ENCODE results near the gene ADGRV1. TPM values are rescaled to one million over a fixed set of nuclear protein-coding genes. Genes with fewer than 3 reads are reported as not detected.
"Not testable (repeated sequence)": the region's sequence is repeated elsewhere in the genome, so short reads cannot be mapped to it uniquely, and the experiment has no call there.

Gene ADGRV1
- total and polyA plus RNA-seq, 7 donors, result 0.05 to 0.83 (median 0.11) TPM; not detected in 1

- no peaks in the 10 kb centered on the region for H3K4me1 ChIP-seq
- TF ChIP-seq, protein P1, sequence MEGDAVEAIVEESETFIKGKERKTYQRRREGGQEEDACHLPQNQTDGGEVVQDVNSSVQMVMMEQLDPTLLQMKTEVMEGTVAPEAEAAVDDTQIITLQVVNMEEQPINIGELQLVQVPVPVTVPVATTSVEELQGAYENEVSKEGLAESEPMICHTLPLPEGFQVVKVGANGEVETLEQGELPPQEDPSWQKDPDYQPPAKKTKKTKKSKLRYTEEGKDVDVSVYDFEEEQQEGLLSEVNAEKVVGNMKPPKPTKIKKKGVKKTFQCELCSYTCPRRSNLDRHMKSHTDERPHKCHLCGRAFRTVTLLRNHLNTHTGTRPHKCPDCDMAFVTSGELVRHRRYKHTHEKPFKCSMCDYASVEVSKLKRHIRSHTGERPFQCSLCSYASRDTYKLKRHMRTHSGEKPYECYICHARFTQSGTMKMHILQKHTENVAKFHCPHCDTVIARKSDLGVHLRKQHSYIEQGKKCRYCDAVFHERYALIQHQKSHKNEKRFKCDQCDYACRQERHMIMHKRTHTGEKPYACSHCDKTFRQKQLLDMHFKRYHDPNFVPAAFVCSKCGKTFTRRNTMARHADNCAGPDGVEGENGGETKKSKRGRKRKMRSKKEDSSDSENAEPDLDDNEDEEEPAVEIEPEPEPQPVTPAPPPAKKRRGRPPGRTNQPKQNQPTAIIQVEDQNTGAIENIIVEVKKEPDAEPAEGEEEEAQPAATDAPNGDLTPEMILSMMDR (IDR thresholded peaks at IDR 0.05), result no peak
- no peak for DNase-seq
- H3K27ac ChIP-seq, result no peak overlapping the region
- H3K4me3 ChIP-seq, result no peak overlapping the region
- no peaks in the 10 kb centered on the region for H3K9me3 ChIP-seq
- H3K27me3 ChIP-seq (ENCODE audit: insufficient read depth in 3 of 3, low read length in 2 of 3), result peaks cover 0 to 4% (median 0%) of the 10 kb centered on the region in 3 donors
- intact Hi-C loops (cut with DNase I), result loop anchor here in 1 of 2 donors (2.0 kb wide), 1 partner anchor 55 kb away; no protein-coding TSS in a partner anchor
- WGBS, 3 donors, result 47 to 67% (median 48%) methylated on average over 2 of the region's 2 CpGs
- no peak for ATAC-seq
- no peaks in the 10 kb centered on the region for H3K36me3 ChIP-seq (ENCODE audit: insufficient read depth in 1 of 2, low read depth in 1 of 2)
These were observed 503.5 kb downstream of the ADGRV1 start for GRCh38 chr5:91061946-91062562.

DNA sequence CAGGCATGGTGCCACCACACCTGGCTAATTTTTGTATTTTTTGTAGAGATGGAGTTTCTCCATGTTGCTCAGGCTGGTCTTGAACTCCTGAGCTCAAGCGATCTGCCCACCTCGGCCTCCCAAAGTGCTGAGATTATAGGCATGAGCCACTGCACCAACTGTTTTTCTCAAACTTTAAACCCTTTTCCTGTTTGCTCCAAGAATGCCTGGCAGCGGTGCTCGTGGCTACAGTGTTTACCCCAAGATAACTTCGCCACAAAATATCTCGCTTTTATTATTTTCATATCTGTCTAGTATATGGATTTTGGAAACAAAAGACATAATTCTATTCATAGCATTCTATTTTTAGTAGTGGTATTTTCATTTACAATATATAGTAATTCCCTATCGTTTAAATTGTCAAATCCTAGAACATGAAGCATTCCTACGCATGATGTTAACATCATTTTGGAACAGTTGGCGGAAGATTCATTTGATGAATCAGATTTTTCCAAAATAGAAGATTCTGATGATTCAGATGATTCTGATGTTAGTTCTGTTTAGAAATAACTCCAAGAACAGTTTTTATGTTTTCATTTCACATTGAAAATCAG, 504.6 kb downstream of the ADGRV1 start:
- DNase-seq; H3K36me3 ChIP-seq (ENCODE audit: insufficient read depth in 1 of 2, low read depth in 1 of 2); H3K4me3 ChIP-seq; intact Hi-C loops (cut with DNase I); ATAC-seq; H3K27me3 ChIP-seq (ENCODE audit: insufficient read depth in 3 of 3, low read length in 2 of 3); H3K9me3 ChIP-seq; H3K4me1 ChIP-seq; H3K27ac ChIP-seq: not testable (repeated sequence)
- WGBS, 3 donors, result 74 to 77% (median 75%) methylated on average over 9 of the region's 9 CpGs

GRCh38 chr5:91065496-91065895, 506.9 kb downstream of the ADGRV1 start:
- no peaks in the 10 kb centered on the region for H3K4me1 ChIP-seq
- no peak for DNase-seq
- H3K27me3 ChIP-seq (ENCODE audit: insufficient read depth in 3 of 3, low read length in 2 of 3), result no peaks in the 10 kb centered on the region
- peaks cover 6% of the 10 kb centered on the region for H3K9me3 ChIP-seq
- H3K27ac ChIP-seq, result no peak overlapping the region
- no peak overlapping the region for H3K4me3 ChIP-seq
- H3K36me3 ChIP-seq (ENCODE audit: insufficient read depth in 1 of 2, low read depth in 1 of 2), result no peaks in the 10 kb centered on the region
- 86 to 91% (median 86%) methylated on average over 7 of the region's 7 CpGs for WGBS, 3 donors
- ATAC-seq, result no peak
- TF ChIP-seq, protein P1 (IDR thresholded peaks at IDR 0.05), result no peak
- intact Hi-C loops (cut with DNase I), result no loop called here

GRCh38 chr5:91069364-91069763, 510.8 kb downstream of the ADGRV1 start:
- 88 to 96% (median 96%) methylated on average over 2 of the region's 2 CpGs for WGBS, 3 donors
- TF ChIP-seq, protein P1 (IDR thresholded peaks at IDR 0.05), result no peak
- H3K9me3 ChIP-seq, result peaks cover 6% of the 10 kb centered on the region
- intact Hi-C loops (cut with DNase I), result no loop called here
- no peak overlapping the region for H3K4me3 ChIP-seq
- no peak for DNase-seq
- H3K36me3 ChIP-seq (ENCODE audit: insufficient read depth in 1 of 2, low read depth in 1 of 2), result no peaks in the 10 kb centered on the region
- peaks cover 0 to 4% (median 0%) of the 10 kb centered on the region in 3 donors for H3K27me3 ChIP-seq (ENCODE audit: insufficient read depth in 3 of 3, low read length in 2 of 3)
- H3K27ac ChIP-seq, result no peak overlapping the region
- H3K4me1 ChIP-seq, result no peaks in the 10 kb centered on the region
- no peak for ATAC-seq

DNA sequence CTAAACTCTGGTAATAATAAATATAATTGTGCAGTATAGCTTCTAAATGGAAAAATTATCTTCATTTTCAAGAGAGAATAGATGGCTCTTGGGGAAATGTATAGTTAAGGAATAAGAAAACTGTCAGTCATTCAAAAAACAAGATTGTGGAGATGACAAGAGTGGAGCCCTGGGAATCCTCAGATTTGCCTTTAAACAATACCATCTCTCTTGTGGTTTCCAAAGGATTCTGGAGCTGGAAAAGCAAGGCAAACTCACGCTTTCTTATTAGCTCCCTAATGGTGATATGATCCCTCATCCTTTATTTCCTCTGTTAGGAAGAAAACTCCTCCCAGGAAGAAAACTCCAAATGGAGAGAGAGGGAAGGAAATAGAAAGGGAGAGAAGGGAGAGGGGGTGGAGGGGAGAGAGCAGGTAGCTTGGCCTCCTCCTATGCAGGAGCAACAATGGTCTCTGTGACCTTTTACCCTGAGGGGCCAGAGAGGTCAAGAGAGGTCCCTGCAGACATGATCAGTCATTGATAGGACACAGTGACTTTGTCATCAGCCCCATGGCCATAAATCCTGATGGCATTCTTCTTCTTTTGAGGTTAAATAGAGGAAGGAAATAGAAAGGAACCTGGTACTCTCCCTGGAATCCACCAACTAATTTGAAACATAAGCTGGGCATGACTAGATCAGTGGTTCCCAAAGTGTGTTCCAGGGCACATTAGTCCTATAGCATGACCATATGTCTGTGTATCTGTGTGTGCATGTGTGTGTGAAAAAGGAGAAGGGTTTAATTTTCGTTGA, 512.4 kb downstream of the ADGRV1 start:
- intact Hi-C loops (cut with DNase I), result no loop called here
- TF ChIP-seq, protein P1 (IDR thresholded peaks at IDR 0.05), result no peak
- DNase-seq (no peak), ATAC-seq (no peak)
- Histone ChIP-seq H3K4me1 (no peaks in the 10 kb centered on the region), H3K4me3 (no peak overlapping the region), H3K27me3 (ENCODE audit: insufficient read depth in 3 of 3, low read length in 2 of 3) (peaks cover 0 to 4% (median 0%) of the 10 kb centered on the region in 3 donors), H3K36me3 (ENCODE audit: insufficient read depth in 1 of 2, low read depth in 1 of 2) (no peaks in the 10 kb centered on the region), H3K9me3 (peaks cover 6% of the 10 kb centered on the region), H3K27ac (no peak overlapping the region)
- WGBS, 3 donors, result 83 to 86% (median 84%) methylated on average over 2 of the region's 2 CpGs
